Immature natural killer cell (primary cell): Measurements from ENCODE around the gene SNX8. TPM values are rescaled to one million over a fixed set of nuclear protein-coding genes. Genes with fewer than 3 reads are reported as not detected.
A peak's percentile ranks its signal among the peaks of the same experiment; 100 is the strongest.
"Not testable (repeated sequence)": the region's sequence is repeated elsewhere in the genome, so short reads cannot be mapped to it uniquely, and the experiment has no call there.

Experiments used
- DNase-seq, 3 donors: peaks; one replicate each; pipeline ENCODE4 v3.0.0; 2022; ENCODE audit warnings: mixed read lengths in 1 of 3
- H3K27ac Mint-ChIP-seq, 6 donors: one replicate each; pipeline ENCODE4 v1.8.0; 2020; ENCODE audit warnings: mixed read lengths in 6 of 6, mild to moderate bottlenecking in 5 of 6, inconsistent platforms in 4 of 6, moderate library complexity in 3 of 6
- H3K27me3 Mint-ChIP-seq, 3 donors: one replicate each; pipeline ENCODE4 v1.8.0; 2020 to 2021; ENCODE audit warnings: low read depth in 3 of 3, mild to moderate bottlenecking in 3 of 3, mixed read lengths in 3 of 3, moderate library complexity in 3 of 3, inconsistent platforms in 1 of 3
- H3K36me3 Mint-ChIP-seq, 3 donors: one replicate each; pipeline ENCODE4 v1.8.0; 2020; ENCODE audit warnings: mixed read lengths in 3 of 3, inconsistent platforms in 2 of 3, mild to moderate bottlenecking in 2 of 3
- H3K4me1 Mint-ChIP-seq, 2 donors: one replicate each; pipeline ENCODE4 v1.8.0; 2020; ENCODE audit warnings: inconsistent platforms in 2 of 2, mild to moderate bottlenecking in 2 of 2, mixed read lengths in 2 of 2, moderate library complexity in 1 of 2
- H3K4me3 Mint-ChIP-seq, 5 donors: one replicate each; pipeline ENCODE4 v1.8.0; 2020; ENCODE audit warnings: mild to moderate bottlenecking in 5 of 5, mixed read lengths in 5 of 5, inconsistent platforms in 3 of 5, moderate library complexity in 3 of 5
- H3K9me3 Mint-ChIP-seq, 6 donors: one replicate each; pipeline ENCODE4 v1.8.0; 2020; ENCODE audit warnings: mild to moderate bottlenecking in 6 of 6, mixed read lengths in 6 of 6, inconsistent platforms in 4 of 6, moderate library complexity in 3 of 6
- polyA plus RNA-seq, 3 donors: library from polyadenylated mRNA; unstranded; fragments of 300-500 nt; fragmentation: Illumina TruSeq; gene quantifications; one replicate each; pipeline ENCODE4 v1.2.3, GENCODE V29; 2021

The SNX8 gene
- polyA plus RNA-seq, 3 donors from 2014 or later = 16.3 to 25.0 (median 16.7) TPM

DNA sequence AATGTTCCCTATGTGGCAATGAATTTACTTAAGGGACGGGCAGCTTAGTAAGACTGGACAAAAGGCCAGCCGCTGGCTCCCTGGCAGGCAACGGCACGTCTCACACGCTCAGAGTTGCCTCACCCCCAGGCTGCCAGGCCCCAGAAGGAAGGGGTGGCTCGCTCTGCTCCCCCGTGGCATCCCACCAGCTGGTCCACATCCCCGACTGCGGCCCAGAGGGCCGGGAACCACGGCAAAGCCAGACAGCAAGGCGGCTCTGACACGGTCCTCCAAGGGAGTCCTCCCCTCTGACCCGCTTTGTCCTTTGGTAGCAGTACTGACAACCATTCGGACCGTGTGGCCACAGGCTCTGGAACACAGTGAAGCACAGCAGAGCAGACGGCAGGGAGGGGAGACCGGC lies 38.1 kb downstream of the SNX8 start:
- Mint-ChIP-seq H3K9me3 (no peaks in the 10 kb centered on the region), H3K27me3 (peaks cover 0 to 1% (median 0%) of the 10 kb centered on the region in 3 donors), H3K27ac (no peak overlapping the region), H3K36me3 (peaks cover 3 to 5% (median 4%) of the 10 kb centered on the region in 3 donors), H3K4me3 (no peak overlapping the region), H3K4me1 (peaks cover 3 to 9% of the 10 kb centered on the region in 2 donors)
- DNase-seq = no peak

DNA sequence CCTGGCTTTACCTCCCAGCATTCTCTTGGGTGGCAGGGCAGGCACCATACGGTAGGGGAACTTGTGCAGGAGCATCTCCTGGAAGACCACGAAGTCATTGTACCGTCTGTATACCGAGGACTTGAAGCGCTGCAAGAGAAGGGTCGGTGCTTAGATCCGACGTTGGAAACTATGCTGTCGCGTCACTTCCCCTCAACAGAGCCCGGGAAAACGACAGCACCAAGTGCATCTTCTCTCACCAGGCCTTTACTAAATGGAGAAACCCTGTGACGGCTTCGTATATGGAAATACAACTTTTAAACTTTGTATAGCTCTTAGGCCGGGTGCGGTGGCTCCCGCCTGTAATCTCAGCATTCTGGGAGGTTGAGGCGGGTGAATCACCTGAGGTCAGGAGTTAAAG lies 39.1 kb downstream of the SNX8 start:
- Mint-ChIP-seq H3K9me3 (no peaks in the 10 kb centered on the region), H3K27me3 (peaks cover 0 to 1% (median 0%) of the 10 kb centered on the region in 3 donors), H3K4me1 (peaks cover 3 to 5% of the 10 kb centered on the region in 2 donors), H3K36me3 (peaks cover 3 to 5% (median 4%) of the 10 kb centered on the region in 3 donors), H3K27ac (no peak overlapping the region), H3K4me3 (no peak overlapping the region)
- DNase-seq = no peak

DNA sequence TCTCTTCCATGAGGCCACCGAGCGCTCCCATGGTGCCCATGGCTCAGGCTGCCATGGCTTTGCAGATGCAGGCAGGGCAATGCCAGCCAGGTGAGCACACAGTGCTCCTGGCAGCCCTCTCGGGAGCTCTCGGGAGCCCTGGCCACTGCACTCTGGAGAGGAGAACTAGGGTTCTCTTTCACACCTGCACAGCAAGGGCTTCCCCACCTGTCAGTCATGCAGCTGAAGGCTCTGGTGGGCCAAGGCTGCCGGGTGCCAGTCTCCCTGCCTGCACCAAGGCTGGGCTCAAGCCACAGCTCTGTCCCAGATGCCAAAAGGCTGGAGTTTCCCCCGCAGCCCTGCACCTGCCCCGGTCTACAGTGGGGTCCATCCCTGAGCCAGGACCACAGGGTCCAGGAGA lies 39.6 kb downstream of the SNX8 start:
- no peaks in the 10 kb centered on the region for H3K9me3 Mint-ChIP-seq
- H3K27me3 Mint-ChIP-seq = peaks cover 0 to 1% (median 0%) of the 10 kb centered on the region in 3 donors
- no peak overlapping the region for H3K27ac Mint-ChIP-seq
- H3K36me3 Mint-ChIP-seq = peaks cover under 1 to 5% (median 5%) of the 10 kb centered on the region in 3 donors
- no peak for DNase-seq
- H3K4me1 Mint-ChIP-seq = peaks cover 0 to under 1% of the 10 kb centered on the region in 2 donors
- no peak overlapping the region for H3K4me3 Mint-ChIP-seq

DNA sequence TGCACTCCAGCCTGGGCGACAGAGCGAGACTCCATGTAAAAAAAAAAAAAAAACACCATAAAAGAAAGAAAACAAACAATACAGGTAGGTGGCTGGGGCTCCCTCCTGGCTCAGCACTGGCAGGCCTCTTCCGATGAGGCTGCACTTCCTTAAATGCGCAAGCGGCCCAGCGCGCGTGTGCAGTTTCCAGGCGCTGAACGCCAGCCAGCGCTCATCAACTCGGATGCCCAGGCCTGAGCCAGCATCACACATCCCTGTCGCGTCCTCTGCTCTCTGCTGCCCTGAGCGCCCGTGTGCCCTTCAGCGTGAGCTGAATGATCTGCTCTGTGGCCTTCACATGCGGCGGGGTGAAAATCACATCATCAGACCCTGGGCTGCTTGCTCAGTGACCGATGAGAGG lies 40.4 kb downstream of the SNX8 start:
- Mint-ChIP-seq H3K4me3 (no peak overlapping the region), H3K27me3 (peaks cover 0 to 1% (median 0%) of the 10 kb centered on the region in 3 donors), H3K9me3 (no peaks in the 10 kb centered on the region), H3K4me1 (no peaks in the 10 kb centered on the region), H3K27ac (no peak overlapping the region), H3K36me3 (peaks cover 3 to 8% (median 5%) of the 10 kb centered on the region in 3 donors)
- DNase-seq = no peak

DNA sequence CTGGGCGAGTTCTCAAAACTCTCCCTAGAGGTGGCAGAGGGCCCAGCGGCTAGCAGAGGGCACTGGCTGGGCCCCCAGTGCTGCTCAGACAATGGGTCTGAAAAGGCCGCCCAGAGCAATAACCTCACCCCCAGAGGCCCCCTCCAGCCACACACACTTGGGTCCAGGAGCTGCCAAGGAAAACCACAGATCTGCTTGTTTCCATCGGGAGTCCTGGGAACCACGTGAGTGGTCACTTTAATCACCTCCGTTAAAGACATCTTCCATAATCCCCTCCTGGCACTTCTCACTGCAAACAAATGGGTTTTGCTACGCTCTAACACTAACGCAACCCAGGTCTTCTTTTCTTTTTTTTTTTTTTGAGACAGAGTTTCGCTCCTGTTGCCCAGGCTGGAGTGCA lies 42.2 kb downstream of the SNX8 start:
- DNase-seq = no peak
- Mint-ChIP-seq H3K36me3 (peaks cover 2 to 8% (median 3%) of the 10 kb centered on the region in 3 donors), H3K27me3 (peaks cover 0 to 1% (median 0%) of the 10 kb centered on the region in 3 donors), H3K27ac (no peak overlapping the region), H3K9me3 (no peaks in the 10 kb centered on the region), H3K4me1 (no peaks in the 10 kb centered on the region), H3K4me3 (no peak overlapping the region)

DNA sequence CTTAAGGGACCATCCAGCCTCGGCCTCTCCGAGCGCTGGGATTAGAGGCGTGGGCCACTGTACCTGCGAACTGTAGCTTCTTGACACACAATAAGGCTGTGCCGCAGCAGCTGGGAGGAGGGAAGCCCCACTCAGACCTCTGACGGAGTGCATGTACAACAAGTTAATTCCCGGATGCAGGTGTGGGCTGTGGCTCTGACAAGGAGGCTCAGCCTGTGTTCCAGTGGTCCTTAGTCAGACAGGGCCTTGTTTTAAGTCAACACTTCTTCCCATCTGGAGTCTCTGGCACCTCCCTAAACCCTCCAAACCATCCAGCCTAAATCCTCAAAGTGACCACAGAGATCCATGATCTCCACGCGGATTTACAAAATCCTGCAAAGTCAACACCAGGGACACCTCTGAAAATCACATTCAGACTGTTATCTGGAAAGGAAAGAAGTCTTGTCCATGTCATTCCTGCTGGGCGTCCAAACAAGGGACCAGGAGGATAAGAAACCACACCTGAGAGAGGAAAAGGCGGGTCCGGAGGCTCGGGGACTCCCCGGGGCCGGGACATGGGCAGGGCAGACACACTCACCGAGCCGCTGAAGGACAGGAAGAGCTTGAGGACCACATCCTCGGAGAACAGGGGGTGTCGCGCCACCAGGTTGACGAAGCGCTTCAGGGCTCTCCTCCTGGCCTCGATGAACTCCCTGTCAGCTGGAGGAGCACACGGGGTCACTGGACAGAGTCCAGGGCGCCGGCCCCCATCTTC lies 42.8 kb downstream of the SNX8 start:
- Mint-ChIP-seq H3K27ac (no peak overlapping the region), H3K4me1 (no peaks in the 10 kb centered on the region), H3K4me3 (no peak overlapping the region), H3K27me3 (peaks cover 0 to 1% (median 0%) of the 10 kb centered on the region in 3 donors), H3K36me3 (peaks cover 0 to 8% (median 3%) of the 10 kb centered on the region in 3 donors), H3K9me3 (no peaks in the 10 kb centered on the region)
- DNase-seq = no peak

DNA sequence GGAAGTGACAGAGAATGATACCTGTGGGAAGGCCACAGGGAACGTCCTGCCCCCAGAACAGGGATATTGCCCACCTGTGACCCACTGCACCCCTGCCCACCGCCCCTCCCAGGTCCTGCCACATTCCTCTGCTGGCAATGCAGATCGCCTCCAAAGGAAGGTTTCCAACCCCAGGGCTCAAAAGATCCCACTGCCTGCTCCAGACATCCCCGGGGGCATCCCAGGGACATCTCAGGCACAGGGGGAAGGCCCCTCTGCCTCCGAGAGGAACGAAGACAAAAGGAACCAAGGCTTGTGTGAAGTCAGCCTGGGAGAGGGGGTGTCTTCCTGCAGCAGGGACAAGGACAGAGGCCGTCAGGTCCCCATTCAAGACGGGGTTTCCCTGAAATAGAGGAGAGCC lies 43.7 kb downstream of the SNX8 start:
- Mint-ChIP-seq H3K4me3 (no peak overlapping the region), H3K4me1 (no peaks in the 10 kb centered on the region), H3K9me3 (no peaks in the 10 kb centered on the region), H3K27me3 (no peaks in the 10 kb centered on the region), H3K36me3 (peaks cover 0 to 8% (median 4%) of the 10 kb centered on the region in 3 donors), H3K27ac (no peak overlapping the region)
- no peak for DNase-seq

DNA sequence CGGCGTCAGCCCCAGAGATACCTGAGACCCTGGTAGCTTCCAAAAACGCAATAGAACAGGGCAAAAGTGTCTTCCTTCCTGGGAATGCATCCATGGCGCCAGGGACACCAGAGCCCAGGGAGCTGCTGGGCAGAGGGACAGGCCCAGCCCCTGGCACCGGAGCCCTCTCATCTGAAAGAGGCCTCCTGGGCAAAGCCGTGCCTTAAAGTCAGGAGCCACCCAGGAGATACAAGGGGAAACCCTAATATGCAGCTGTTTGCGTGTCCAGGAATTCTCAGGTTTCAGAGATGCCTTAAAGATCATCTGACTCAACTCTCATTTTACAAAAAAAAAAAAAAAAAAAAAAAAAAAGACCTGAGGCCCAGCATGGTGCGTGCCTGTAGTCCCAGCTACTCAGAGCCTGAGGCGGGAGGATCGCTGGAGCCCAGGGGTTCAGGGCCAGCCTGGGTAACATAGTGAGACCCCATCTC lies 44.2 kb downstream of the SNX8 start:
- Mint-ChIP-seq H3K27me3 (no peaks in the 10 kb centered on the region), H3K9me3 (no peaks in the 10 kb centered on the region), H3K36me3 (peaks cover 0 to 8% (median 7%) of the 10 kb centered on the region in 3 donors), H3K4me3 (no peak overlapping the region), H3K27ac (no peak overlapping the region), H3K4me1 (no peaks in the 10 kb centered on the region)
- no peak for DNase-seq

DNA sequence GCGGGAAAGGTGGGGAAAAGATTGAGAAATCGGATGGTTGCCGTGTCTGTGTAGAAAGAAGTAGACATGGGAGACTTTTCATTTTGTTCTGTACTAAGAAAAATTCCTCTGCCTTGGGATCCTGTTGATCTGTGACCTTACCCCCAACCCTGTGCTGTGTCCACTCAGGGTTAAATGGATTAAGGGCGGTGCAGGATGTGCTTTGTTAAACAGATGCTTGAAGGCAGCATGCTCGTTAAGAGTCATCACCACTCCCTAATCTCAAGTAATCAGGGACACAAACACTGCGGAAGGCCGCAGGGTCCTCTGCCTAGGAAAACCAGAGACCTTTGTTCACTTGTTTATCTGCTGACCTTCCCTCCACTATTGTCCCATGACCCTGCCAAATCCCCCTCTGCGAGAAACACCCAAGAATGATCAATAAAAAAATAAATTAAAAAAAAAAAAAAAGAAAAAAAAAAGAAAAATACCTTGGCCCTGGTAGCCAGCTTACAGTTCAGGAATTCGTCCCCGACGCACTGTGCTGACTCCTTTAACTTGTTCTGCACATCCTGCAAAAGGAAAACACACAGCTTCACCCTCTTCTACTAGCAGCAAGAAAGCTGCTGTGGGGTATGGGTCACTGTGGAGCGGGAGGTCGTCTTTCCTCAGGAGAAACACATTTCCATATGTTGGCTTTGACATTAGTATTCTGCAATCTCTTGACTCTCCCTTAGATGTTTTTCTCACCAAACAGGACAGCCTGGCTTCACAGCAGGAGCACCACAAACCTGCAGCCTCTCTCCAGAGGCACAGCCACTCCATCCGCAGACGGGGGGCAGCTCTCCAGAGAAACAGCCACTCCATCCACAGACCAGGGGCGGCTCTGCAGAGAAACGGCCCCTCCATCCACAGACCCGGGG lies 44.9 kb downstream of the SNX8 start:
- not testable (repeated sequence) for H3K4me1 Mint-ChIP-seq, DNase-seq, H3K27me3 Mint-ChIP-seq, H3K27ac Mint-ChIP-seq, H3K9me3 Mint-ChIP-seq, H3K4me3 Mint-ChIP-seq
- peaks cover 2 to 10% (median 9%) of the 10 kb centered on the region in 3 donors for H3K36me3 Mint-ChIP-seq

DNA sequence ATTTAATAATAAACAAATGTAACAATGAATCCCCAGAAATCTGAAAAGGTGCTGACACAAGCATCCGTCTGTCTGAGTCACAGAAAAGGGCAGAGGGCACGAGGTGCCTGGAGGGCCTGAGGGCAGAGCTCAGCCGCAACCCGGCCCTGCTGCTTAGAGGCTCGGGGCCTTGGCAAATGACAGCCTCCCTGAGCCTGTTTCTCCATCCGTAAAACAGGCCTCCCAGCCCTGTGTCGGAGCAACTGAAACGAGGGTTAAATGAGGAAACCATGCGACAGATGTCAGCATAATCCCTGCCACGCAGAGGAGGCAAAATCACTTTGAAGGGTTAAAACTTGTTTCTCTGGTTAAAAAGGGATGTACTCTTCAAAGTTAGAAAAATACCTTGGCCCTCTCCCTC lies 47.3 kb downstream of the SNX8 start:
- peaks cover 0 to under 1% (median 0%) of the 10 kb centered on the region in 3 donors for H3K27me3 Mint-ChIP-seq
- H3K4me3 Mint-ChIP-seq = no peak overlapping the region
- no peak overlapping the region for H3K27ac Mint-ChIP-seq

DNA sequence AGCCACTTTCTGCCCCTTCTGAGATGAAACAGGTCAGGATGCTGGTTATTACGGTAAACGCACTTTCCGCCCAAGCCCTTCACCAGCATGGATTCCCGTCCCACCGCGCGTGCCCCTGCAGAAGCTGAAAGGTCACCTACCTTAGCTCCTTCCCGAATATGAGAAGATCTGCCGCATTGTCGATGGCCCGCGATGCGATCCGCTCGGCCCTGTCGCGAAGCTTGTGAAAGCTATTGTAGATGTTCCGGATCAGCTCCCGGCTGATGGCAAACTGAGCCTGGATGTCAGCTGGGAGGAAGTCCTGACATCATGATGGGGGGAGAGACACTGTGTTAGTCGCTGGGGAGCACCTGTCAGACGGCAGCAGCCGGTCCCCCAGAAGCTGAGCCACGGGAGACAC lies 50.1 kb downstream of the SNX8 start:
- Mint-ChIP-seq H3K9me3 (peaks cover 0 to 2% (median 0%) of the 10 kb centered on the region in 6 donors), H3K4me1 (peaks cover 8% of the 10 kb centered on the region in 2 donors), H3K36me3 (peaks cover 7 to 27% (median 9%) of the 10 kb centered on the region in 3 donors), H3K27ac (no peak overlapping the region), H3K27me3 (peaks cover 0 to 3% (median 2%) of the 10 kb centered on the region in 3 donors), H3K4me3 (no peak overlapping the region)
- no peak for DNase-seq

More for the DNA sequence above, 47.3 kb downstream of the SNX8 start:
- no peak for DNase-seq
- H3K36me3 Mint-ChIP-seq = peaks cover 6 to 21% (median 15%) of the 10 kb centered on the region in 3 donors
- H3K4me1 Mint-ChIP-seq = no peaks in the 10 kb centered on the region
- peaks cover 0 to 2% (median 0%) of the 10 kb centered on the region in 6 donors for H3K9me3 Mint-ChIP-seq

DNA sequence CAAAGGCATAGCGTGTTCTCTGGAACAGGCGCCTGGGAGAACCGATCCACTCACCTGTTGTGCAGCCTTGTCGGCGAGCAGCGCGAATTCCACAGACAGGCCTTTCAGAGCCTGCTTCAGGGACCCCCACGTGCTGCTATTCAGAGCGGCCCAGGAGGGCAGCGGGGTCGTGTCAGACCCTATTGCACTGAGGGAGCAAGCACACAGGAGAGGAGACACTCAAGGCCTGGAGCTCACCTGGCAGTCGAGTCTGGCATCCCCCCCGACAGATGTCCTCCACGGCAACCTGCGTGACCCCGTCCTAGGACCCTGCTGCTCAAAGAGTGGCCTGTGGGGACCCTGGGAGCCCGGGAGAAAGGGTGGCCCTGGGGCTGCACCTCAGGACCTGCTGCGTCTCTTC lies 51.1 kb downstream of the SNX8 start:
- Mint-ChIP-seq H3K36me3 (peaks cover 7 to 27% (median 9%) of the 10 kb centered on the region in 3 donors), H3K9me3 (peaks cover 0 to 2% (median 0%) of the 10 kb centered on the region in 6 donors), H3K4me1 (peaks cover 12 to 13% of the 10 kb centered on the region in 2 donors), H3K4me3 (no peak overlapping the region), H3K27me3 (peaks cover 0 to 6% (median 4%) of the 10 kb centered on the region in 3 donors), H3K27ac (no peak overlapping the region)
- DNase-seq = no peak

DNA sequence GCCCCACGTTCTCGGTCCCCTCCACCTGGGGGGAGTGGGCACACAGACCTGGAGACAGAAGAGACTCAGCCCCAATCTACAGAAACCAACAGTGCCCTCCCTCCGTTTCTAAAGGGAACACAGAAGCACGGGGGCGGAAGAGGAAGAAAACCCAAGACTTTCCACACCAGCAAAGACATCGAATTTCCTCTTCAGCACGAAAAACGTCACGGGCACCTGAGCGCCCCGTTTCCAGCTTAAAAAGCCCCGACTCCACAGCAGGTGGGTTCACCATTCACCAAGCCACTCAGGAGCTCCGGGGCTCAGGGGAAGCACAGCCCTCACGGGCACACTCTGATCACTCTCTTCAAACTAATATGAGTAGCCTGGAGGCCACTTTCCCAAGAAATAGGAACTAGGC lies 52.6 kb downstream of the SNX8 start:
- H3K9me3 Mint-ChIP-seq = peaks cover 0 to 2% (median 0%) of the 10 kb centered on the region in 6 donors
- peak overlapping the region in 1 of 6 donors; percentile 27 for H3K27ac Mint-ChIP-seq
- H3K27me3 Mint-ChIP-seq = peaks cover 2 to 6% (median 4%) of the 10 kb centered on the region in 3 donors
- no peak for DNase-seq
- peak overlapping the region in 1 of 5 donors; percentile 26 for H3K4me3 Mint-ChIP-seq
- H3K36me3 Mint-ChIP-seq = peaks cover 7 to 27% (median 9%) of the 10 kb centered on the region in 3 donors
- H3K4me1 Mint-ChIP-seq = peaks cover 12 to 13% of the 10 kb centered on the region in 2 donors
